Cardiac septum (tissue), 1 donor: ENCODE data around the gene CD38. TPM values are rescaled to one million over a fixed set of nuclear protein-coding genes. Genes with fewer than 3 reads are reported as not detected.
"Not testable (repeated sequence)": the region's sequence is repeated elsewhere in the genome, so short reads cannot be mapped to it uniquely, and the experiment has no call there.

Experiments used
- DNase-seq: peaks from one replicate; pipeline ENCODE4 v3.0.0-alpha.2; 2020; ENCODE audit warnings: low spot score
- intact Hi-C: fragments of 100-400 bp; cut with DNase I; formaldehyde crosslinking; loops from one replicate; pipeline ENCODE4 v1.14.0; 2022
- total RNA-seq: library from RNA; stranded (reverse); fragmentation: NEBNext Ultra II Directional; extraction: Animal tissue kit (Norgen Biotek cat#: 25700); gene quantifications from one replicate; pipeline ENCODE4 v1.2.1, GENCODE V29; 2021
- donor health status: DM: no; HTN: no; CAD: no.

CD38 gene
- total RNA-seq, 1 donor from 2014 or later: 0.92 TPM

DNA sequence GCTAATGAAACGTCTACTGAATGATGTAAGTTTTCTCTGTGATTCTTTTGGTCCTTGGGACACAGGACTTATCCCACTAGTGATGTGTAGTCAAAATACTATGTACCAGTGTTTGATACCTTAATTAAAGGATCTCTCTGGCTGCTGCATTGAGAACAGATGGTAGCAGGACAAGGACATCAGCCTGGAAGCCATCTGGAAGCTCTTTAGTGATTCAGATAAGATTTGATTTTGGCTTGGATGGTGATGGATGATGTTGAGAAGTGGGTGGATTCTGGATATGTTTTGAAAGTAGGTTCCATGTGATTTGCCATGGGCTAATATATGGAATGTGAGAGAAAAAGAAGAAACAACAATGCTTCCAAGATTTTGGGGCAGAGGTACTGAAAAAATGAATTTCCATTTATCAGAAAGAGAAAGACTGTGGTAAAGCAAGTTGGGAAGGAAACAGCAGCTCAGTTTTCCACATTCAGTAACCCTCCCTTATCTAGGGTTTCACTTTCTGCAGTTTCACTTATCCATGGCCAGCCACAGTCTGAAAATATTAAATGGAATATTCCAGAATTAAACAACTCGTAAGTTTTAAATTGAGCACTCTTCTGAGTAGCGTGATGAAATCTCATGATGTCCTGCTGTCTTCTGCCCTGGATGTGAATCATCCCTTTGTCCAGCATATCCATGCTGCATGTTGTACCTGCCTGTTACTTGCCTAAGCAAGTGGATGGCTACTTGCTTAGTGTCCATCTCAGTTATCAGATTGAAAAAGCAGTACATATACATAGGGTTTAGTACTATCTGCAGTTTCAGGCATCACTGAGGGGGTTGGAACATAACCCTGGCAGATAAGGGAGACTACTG lies 15.6 kb downstream of the CD38 start:
- DNase-seq: no peak
- intact Hi-C loops: no loop called here

DNA sequence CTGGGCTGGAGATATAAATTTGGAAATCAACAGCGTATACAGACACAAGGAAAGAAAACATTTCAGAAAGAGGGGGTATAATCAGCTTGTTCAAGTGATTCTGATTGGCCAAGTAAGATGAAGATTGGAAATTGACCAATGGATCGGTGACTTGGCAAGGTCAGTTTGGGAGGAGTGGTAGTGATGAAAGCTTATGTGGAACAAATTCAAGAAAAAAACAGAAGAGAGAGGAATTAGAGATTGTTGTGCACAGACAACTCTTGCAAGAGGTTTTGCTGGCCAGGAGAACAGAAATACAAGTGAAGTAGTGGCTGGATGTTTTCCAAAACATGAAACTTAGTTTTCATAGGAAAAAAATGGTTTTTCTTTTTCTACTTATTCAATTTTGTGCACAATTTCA lies 16.3 kb downstream of the CD38 start:
- no peak for DNase-seq
- intact Hi-C loops: no loop called here

GRCh38 chr4:15794905-15795304 lies 16.8 kb downstream of the CD38 start:
- DNase-seq: no peak
- intact Hi-C loops: no loop called here

- intact Hi-C loops: no loop called here
- DNase-seq: no peak
These were observed 19.2 kb downstream of the CD38 start for GRCh38 chr4:15797320-15797719.

DNA sequence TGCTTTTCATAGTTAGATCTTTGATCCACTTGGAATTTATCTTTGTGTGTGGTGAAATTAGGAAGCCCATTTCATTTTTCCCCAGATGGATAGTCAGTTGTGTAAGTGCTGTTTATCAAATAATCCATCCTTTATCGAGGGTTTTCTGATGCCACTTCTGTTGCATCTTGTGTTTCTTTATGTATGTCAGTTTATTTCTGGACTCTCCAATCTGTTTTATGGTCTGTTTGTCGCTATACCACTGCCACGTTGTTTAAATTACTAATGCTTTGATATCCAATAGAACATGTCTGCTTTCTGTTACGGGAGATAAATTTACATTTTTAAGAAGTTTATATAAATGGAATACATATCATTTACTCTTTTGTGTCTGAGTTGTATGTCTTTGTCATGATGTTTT lies 21.0 kb downstream of the CD38 start:
- intact Hi-C loops: no loop called here
- DNase-seq: no peak

DNA sequence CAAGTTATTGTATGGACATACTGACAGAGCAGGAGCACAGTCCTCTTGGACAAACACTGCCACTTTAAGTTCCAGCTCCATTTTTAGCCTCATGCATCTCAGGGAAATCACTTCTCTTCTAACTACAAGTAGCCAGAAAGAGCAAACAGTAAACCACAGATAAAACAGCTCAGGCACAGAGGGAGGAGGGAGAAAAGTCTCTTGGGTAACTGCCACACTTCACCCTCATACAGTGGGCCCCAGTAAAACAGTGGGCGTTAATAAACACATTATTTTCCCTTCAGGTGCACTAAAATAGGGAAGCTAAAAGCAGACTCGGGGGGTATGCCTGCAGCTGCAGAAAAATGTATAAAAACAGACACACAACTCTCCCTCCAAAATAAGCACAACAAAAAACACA lies 21.6 kb downstream of the CD38 start:
- DNase-seq: no peak
- intact Hi-C loops: loop anchor here (10.0 kb wide), 2 partner anchors 325 to 465 kb away; no protein-coding TSS in a partner anchor

GRCh38 chr4:15802497-15802896 lies 24.4 kb downstream of the CD38 start:
- intact Hi-C loops: loop anchor here (2.0 to 10.0 kb wide), 3 partner anchors 80 to 462 kb away; no protein-coding TSS in a partner anchor
- DNase-seq: not testable (repeated sequence)

GRCh38 chr4:15805583-15806517 lies 27.7 kb downstream of the CD38 start:
- DNase-seq: no peak
- intact Hi-C loops: loop anchor here (2.0 to 10.0 kb wide), 4 partner anchors 151 to 459 kb away; no protein-coding TSS in a partner anchor

DNA sequence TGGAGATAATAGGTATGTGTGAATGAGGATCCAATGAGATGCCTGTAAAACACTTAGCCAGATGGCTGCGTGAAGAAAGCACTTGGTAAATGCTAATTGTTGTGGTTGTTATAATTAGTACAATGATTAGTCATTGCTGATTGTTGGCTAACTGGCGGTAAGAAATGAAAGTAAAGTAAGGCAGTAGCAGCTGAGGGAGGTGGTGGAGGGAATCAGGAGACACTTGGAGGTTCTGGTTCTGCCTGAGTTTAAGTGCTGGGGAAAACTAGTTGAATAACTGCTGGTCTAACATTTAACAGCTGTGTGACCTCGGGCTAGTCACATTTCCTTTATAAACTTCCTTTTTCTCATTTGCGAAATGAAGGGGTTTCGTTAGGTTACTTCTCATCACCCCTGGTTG lies 30.9 kb downstream of the CD38 start:
- intact Hi-C loops: loop anchor here (5.0 to 10.0 kb wide), 3 partner anchors 193 to 456 kb away; no protein-coding TSS in a partner anchor
- DNase-seq: no peak

GRCh38 chr4:15809466-15809865 lies 31.3 kb downstream of the CD38 start:
- intact Hi-C loops: loop anchor here (5.0 to 10.0 kb wide), 3 partner anchors 193 to 455 kb away; no protein-coding TSS in a partner anchor
- no peak for DNase-seq

- no peak for DNase-seq
- intact Hi-C loops: no loop called here
These were observed 33.7 kb downstream of the CD38 start for GRCh38 chr4:15811703-15812337.

GRCh38 chr4:15832523-15833451 lies 54.7 kb downstream of the CD38 start:
- DNase-seq: no peak
- intact Hi-C loops: no loop called here

DNA sequence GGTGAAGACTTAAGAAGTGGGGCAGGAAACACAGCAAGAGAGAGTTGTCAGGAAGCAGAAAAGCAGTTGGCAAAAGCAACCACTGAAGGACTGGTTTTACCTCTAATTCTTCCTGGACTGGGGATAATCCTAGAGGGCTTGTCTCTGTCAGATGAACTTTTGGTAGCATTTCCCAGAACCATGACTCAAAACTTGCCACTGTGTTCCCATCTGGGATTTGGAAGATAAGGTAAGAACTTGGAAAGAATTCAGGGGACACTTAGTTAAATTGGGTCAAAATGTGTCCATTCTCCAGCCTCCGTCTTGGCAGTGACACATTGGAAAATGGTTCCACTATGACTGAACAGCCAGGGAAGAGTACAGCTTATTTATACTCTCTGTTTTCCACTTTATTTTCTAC lies 55.7 kb downstream of the CD38 start:
- intact Hi-C loops: no loop called here
- no peak for DNase-seq

DNA sequence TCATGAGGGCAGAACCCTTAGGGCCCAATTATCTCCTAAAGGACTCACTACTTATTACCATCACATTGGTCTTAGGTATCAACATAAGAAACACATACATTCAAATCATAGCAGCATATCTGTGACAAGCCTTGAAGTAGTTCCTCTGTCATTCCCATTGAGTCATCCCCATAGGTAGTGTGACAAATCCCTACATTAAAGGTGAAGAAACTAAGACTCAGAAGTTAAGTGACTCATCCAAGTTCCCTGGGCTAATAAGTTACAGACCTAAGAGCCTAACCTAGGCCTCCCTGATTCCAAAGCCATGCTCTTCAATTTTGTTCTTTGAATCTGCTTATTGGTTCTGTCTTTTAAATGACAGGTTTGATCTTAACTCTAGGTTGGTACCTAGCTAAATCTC lies 58.2 kb downstream of the CD38 start:
- DNase-seq: no peak
- intact Hi-C loops: no loop called here

DNA sequence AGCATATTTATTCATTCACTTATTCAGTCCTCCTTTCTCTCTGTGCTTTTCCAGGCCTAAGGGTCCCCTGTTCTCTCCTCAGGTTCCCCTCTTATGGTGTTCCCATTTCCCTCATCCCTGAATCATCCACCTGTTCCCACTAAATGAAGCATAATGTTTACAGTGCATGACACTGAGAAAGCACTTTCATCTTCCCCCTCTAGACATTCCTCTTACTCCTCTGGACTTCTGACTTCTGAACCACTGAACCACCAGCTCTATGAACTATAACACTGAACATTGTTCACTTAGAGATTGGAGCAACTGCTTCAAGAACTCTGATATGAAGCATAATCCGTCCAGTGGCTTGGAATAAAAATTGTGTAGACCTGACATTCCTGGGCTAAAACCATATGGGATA lies 59.5 kb downstream of the CD38 start:
- intact Hi-C loops: no loop called here
- DNase-seq: no peak

DNA sequence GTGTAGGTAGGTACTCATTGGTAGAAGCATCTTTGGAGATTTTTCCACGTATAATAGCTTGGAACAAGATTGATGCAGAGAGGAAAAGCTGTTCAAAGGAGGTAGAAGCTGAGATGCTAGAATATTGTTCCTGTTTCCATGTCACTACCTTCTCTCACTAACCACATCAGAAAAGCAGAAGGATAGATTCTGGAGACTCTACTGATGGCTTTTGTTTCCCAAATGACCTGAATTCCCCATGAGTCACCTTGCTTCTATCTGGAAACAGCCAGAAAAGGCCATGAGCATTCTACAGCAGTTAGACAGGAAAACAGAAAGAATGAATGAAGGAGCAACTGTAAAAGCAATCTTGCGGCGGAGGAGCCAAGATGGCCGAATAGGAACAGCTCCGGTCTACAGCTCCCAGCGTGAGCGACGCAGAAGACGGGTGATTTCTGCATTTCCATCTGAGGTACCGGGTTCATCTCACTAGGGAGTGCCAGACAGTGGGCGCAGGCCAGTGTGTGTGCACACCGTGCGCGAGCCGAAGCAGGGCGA lies 63.1 kb downstream of the CD38 start:
- DNase-seq, intact Hi-C loops: not testable (repeated sequence)

DNA sequence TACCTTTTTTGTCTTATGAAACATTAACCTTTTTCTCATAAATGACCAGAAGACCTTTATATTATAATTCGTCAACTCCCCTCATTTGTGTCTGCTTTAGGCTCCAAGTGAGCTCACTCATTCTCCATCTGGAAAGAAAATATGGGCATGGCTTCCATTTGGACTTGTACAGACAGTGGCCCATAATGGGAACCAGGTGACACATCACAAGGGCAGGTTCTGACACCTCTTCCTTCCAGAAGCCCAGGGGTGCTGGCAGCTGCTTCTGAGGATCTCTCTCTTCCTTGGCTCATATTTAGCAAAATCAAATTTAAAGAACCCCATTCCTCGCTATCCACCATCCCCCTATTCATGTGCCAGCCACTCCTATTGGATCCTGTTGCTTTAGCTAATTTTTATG lies 69.6 kb downstream of the CD38 start:
- intact Hi-C loops: no loop called here
- no peak for DNase-seq

GRCh38 chr4:15848191-15848842 lies 70.2 kb downstream of the CD38 start:
- no peak for DNase-seq
- intact Hi-C loops: no loop called here
